ENCODE data around the gene CPNE8.
A peak's percentile ranks its signal among the peaks of the same experiment; 100 is the strongest.

DNA sequence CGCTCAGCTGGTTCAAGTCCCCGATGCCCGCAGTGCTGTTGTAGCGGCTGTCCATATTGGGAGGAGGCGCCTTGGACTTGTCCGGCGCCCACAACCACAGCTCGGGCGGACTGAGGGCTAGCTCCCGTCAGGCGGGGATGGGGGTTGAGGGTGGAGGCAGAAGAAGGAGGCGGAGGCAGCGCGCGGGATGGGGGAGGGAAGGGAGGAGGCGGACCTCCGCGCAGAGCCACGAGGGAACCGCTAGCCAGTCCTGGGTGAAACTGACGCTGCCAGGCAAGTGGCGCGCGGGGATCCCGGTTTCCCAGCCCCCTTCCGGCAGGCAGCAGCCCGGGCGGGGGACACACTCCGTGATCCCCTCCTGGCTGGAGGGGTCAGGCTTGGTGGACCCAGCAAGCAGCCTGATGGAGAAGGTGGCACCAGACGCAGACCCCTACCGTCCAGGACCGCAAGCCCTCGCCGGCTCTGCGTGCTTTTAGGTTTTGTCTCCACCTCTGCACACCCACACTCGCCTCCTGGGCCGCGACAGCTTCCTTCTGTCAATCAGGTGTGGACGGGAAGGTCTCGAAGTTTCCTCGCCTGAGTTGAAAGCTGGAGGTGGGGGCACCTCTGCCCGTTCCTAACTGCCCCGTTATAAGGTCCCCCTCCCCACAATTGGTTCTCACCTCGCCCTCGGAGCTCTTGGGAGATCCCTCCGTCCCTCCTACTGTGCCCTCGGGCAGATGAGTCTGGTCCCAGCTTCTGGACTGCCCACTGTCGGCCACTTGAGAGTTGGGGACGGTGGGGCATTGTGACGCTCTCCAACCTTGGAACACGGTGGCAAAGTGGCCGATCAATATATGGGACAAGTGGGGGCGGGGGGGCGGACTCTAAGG, at the start of gene CPNE8:
- TF ChIP-seq, protein P1, sequence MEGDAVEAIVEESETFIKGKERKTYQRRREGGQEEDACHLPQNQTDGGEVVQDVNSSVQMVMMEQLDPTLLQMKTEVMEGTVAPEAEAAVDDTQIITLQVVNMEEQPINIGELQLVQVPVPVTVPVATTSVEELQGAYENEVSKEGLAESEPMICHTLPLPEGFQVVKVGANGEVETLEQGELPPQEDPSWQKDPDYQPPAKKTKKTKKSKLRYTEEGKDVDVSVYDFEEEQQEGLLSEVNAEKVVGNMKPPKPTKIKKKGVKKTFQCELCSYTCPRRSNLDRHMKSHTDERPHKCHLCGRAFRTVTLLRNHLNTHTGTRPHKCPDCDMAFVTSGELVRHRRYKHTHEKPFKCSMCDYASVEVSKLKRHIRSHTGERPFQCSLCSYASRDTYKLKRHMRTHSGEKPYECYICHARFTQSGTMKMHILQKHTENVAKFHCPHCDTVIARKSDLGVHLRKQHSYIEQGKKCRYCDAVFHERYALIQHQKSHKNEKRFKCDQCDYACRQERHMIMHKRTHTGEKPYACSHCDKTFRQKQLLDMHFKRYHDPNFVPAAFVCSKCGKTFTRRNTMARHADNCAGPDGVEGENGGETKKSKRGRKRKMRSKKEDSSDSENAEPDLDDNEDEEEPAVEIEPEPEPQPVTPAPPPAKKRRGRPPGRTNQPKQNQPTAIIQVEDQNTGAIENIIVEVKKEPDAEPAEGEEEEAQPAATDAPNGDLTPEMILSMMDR (IDR thresholded peaks at IDR 0.05) = no peak
- TF ChIP-seq POLR2AphosphoS5 (IDR thresholded peaks at IDR 0.05) = peak; percentile 13 to 76 (median 44)
- TF ChIP-seq POLR2A (IDR thresholded peaks at IDR 0.05) = peak; percentile 46
